Coronary artery (tissue), 2 donors: Measurements from ENCODE around the gene ANKS1B.

ENCODE experiments used
- DNase-seq: peaks from one replicate; pipeline ENCODE4 v3.0.0-alpha.2; 2017; ENCODE audit warnings: low spot score
- H3K27ac ChIP-seq, 2 donors: fragments of 200-600 bp; sonication (generic); one replicate each; pipeline ENCODE4 v1.5.1; 2016 to 2019
- H3K4me3 ChIP-seq: fragments of 200-600 bp; sonication (generic); 2 replicates; pipeline ENCODE4 v1.5.1; 2016; ENCODE audit warnings: mild to moderate bottlenecking, moderate library complexity
- CTCF ChIP-seq: fragments of 200-600 bp; sonication (generic); IDR thresholded peaks from one replicate; pipeline ENCODE4 v1.5.1; 2019; ENCODE audit warnings: antibody characterized with exemption

Gene ANKS1B

GRCh38 chr12:98895086-98895651, 1089.6 kb downstream of the ANKS1B start:
- no peak for TF ChIP-seq CTCF
- Histone ChIP-seq H3K4me3 (peak overlapping the region; percentile 69), H3K27ac (no peak overlapping the region)
- no peak for DNase-seq

- H3K4me3 ChIP-seq, result peak overlapping the region; percentile 69
- no peak for TF ChIP-seq CTCF
- H3K27ac ChIP-seq, result no peak overlapping the region
- no peak for DNase-seq
Measured at GRCh38 chr12:98894412-98895085, 1090.2 kb downstream of the ANKS1B start.

- no peak for TF ChIP-seq CTCF
Measured at GRCh38 chr12:98893675-98894411, 1090.9 kb downstream of the ANKS1B start.

GRCh38 chr12:98893126-98893674, 1091.5 kb downstream of the ANKS1B start:
- TF ChIP-seq CTCF, result no peak
- no peak overlapping the region for H3K4me3 ChIP-seq
- H3K27ac ChIP-seq, result no peak overlapping the region
- DNase-seq, result no peak

More at GRCh38 chr12:98893675-98894411, 1090.9 kb downstream of the ANKS1B start:
- H3K4me3 ChIP-seq, result peak overlapping the region; percentile 69
- no peak overlapping the region for H3K27ac ChIP-seq
- no peak for DNase-seq

- no peak overlapping the region for H3K27ac ChIP-seq
- TF ChIP-seq CTCF, result no peak
- H3K4me3 ChIP-seq, result no peak overlapping the region
- DNase-seq, result no peak
Measured at GRCh38 chr12:98885778-98886177, 1099.0 kb downstream of the ANKS1B start.

- TF ChIP-seq CTCF, result no peak
- no peak overlapping the region for H3K27ac ChIP-seq
- H3K4me3 ChIP-seq, result no peak overlapping the region
- DNase-seq, result no peak
Measured at GRCh38 chr12:98883231-98883630, 1101.5 kb downstream of the ANKS1B start.
